NCI-H1105 treated with DMSO at 0.1 percent for 48 hours (cell line): Measurements from ENCODE around the gene PTGR3.

ENCODE experiments used
- DNase-seq: peaks from one replicate; lab custom pipeline; 2025; lab: John Stamatoyannopoulos, UW

The PTGR3 gene

GRCh38 chr18:75214766-75215510, 6.0 kb upstream of the PTGR3 start:
- DNase-seq, result no peak

GRCh38 chr18:75214332-75214690, 5.4 kb upstream of the PTGR3 start:
- DNase-seq, result no peak

- DNase-seq, result peak; percentile 92
These were observed 4.8 kb upstream of the PTGR3 start for GRCh38 chr18:75213611-75214331.

GRCh38 chr18:75212751-75213090, 3.8 kb upstream of the PTGR3 start:
- DNase-seq, result no peak

- no peak for DNase-seq
These were observed 3.2 kb upstream of the PTGR3 start for GRCh38 chr18:75211953-75212750.

- no peak for DNase-seq
These were observed 2.6 kb upstream of the PTGR3 start for GRCh38 chr18:75211626-75211952.

GRCh38 chr18:75211002-75211621, 2.2 kb upstream of the PTGR3 start:
- peak; percentile 43 for DNase-seq

- peak; percentile 90 for DNase-seq
These were observed 1.5 kb upstream of the PTGR3 start, which contains the start of gene TSHZ1 for GRCh38 chr18:75210274-75211001. Gene TSHZ1 (plus strand): TSS chr18:75210797. CDS start chr18:75211877, 1,080 bp downstream.

GRCh38 chr18:75209951-75210258, 966 bp upstream of the PTGR3 start:
- DNase-seq, result no peak

- no peak for DNase-seq
These were observed 157 bp downstream of the PTGR3 start for GRCh38 chr18:75208836-75209128.

GRCh38 chr18:75208155-75208835, 644 bp downstream of the PTGR3 start:
- peak; percentile 40 for DNase-seq

- DNase-seq, result no peak
These were observed 1.4 kb downstream of the PTGR3 start for GRCh38 chr18:75207310-75208154.

- DNase-seq, result no peak
These were observed 2.3 kb downstream of the PTGR3 start for GRCh38 chr18:75206452-75207309.

GRCh38 chr18:75205514-75206132, 3.3 kb downstream of the PTGR3 start:
- DNase-seq, result no peak

- DNase-seq, result no peak
These were observed 4.0 kb downstream of the PTGR3 start for GRCh38 chr18:75204732-75205513.

- no peak for DNase-seq
These were observed 4.6 kb downstream of the PTGR3 start for GRCh38 chr18:75204269-75204731.

- DNase-seq, result no peak
These were observed 5.3 kb downstream of the PTGR3 start for GRCh38 chr18:75203416-75204268.
